ENCODE results near the gene EGFR.

Gene EGFR

GRCh38 chr7:55092975-55093373 lies 74.2 kb downstream of the EGFR start:
- Histone ChIP-seq H3K9ac (ENCODE audit: low read depth, low read length) (no peak overlapping the region), H3K36me3 (ENCODE audit: control insufficient read depth, insufficient read depth, low read length) (no peaks in the 10 kb centered on the region), H3K27me3 (ENCODE audit: control insufficient read depth, insufficient read depth, low read length) (no peaks in the 10 kb centered on the region), H3K4me1 (ENCODE audit: control insufficient read depth, insufficient read depth, low read length) (no peaks in the 10 kb centered on the region), H3K4me3 (ENCODE audit: low read depth, low read length) (no peak overlapping the region), H3K9me3 (ENCODE audit: control insufficient read depth, insufficient read depth, low read length) (no peaks in the 10 kb centered on the region)

- no peak overlapping the region for H3K9ac ChIP-seq (ENCODE audit: low read depth, low read length)
- no peaks in the 10 kb centered on the region for H3K9me3 ChIP-seq (ENCODE audit: control insufficient read depth, insufficient read depth, low read length)
- no peaks in the 10 kb centered on the region for H3K36me3 ChIP-seq (ENCODE audit: control insufficient read depth, insufficient read depth, low read length)
- no peaks in the 10 kb centered on the region for H3K27me3 ChIP-seq (ENCODE audit: control insufficient read depth, insufficient read depth, low read length)
- no peaks in the 10 kb centered on the region for H3K4me1 ChIP-seq (ENCODE audit: control insufficient read depth, insufficient read depth, low read length)
- H3K4me3 ChIP-seq (ENCODE audit: low read depth, low read length) = no peak overlapping the region
These were observed 74.9 kb downstream of the EGFR start for GRCh38 chr7:55093674-55094073.

- Histone ChIP-seq H3K27me3 (ENCODE audit: control insufficient read depth, insufficient read depth, low read length) (no peaks in the 10 kb centered on the region), H3K9ac (ENCODE audit: low read depth, low read length) (no peak overlapping the region), H3K4me1 (ENCODE audit: control insufficient read depth, insufficient read depth, low read length) (no peaks in the 10 kb centered on the region), H3K36me3 (ENCODE audit: control insufficient read depth, insufficient read depth, low read length) (no peaks in the 10 kb centered on the region), H3K4me3 (ENCODE audit: low read depth, low read length) (no peak overlapping the region), H3K9me3 (ENCODE audit: control insufficient read depth, insufficient read depth, low read length) (no peaks in the 10 kb centered on the region)
These were observed 75.4 kb downstream of the EGFR start for GRCh38 chr7:55094092-55094690.

GRCh38 chr7:55095672-55096071 lies 76.9 kb downstream of the EGFR start:
- H3K27me3 ChIP-seq (ENCODE audit: control insufficient read depth, insufficient read depth, low read length) = no peaks in the 10 kb centered on the region
- no peak overlapping the region for H3K9ac ChIP-seq (ENCODE audit: low read depth, low read length)
- H3K36me3 ChIP-seq (ENCODE audit: control insufficient read depth, insufficient read depth, low read length) = no peaks in the 10 kb centered on the region

GRCh38 chr7:55096323-55096722 lies 77.5 kb downstream of the EGFR start:
- H3K4me3 ChIP-seq (ENCODE audit: low read depth, low read length) = no peak overlapping the region
- no peaks in the 10 kb centered on the region for H3K9me3 ChIP-seq (ENCODE audit: control insufficient read depth, insufficient read depth, low read length)
- H3K4me1 ChIP-seq (ENCODE audit: control insufficient read depth, insufficient read depth, low read length) = no peaks in the 10 kb centered on the region
- H3K27me3 ChIP-seq (ENCODE audit: control insufficient read depth, insufficient read depth, low read length) = no peaks in the 10 kb centered on the region
- no peak overlapping the region for H3K9ac ChIP-seq (ENCODE audit: low read depth, low read length)
- H3K36me3 ChIP-seq (ENCODE audit: control insufficient read depth, insufficient read depth, low read length) = no peaks in the 10 kb centered on the region

More at GRCh38 chr7:55095672-55096071, 76.9 kb downstream of the EGFR start:
- Histone ChIP-seq H3K4me3 (ENCODE audit: low read depth, low read length) (no peak overlapping the region), H3K9me3 (ENCODE audit: control insufficient read depth, insufficient read depth, low read length) (no peaks in the 10 kb centered on the region), H3K4me1 (ENCODE audit: control insufficient read depth, insufficient read depth, low read length) (no peaks in the 10 kb centered on the region)

DNA sequence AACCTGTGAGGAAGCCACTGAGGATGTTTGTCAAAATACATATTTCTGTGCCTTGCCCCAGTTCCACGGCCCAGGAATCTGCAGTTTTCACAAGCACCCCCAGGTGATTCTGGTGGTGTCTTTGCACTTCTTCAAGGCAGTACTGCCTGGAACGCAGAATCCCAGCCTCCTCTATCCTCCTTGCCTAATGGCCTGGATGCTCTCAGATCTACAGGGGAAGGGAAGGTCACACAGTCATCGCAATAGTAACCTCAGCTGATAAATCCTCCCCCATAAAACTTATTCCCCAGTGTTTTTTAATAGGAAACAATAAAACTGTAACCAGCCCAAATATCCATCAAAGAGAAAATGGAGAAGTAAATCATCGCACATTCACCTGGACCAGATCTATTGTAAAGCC lies 78.3 kb downstream of the EGFR start:
- H3K9me3 ChIP-seq (ENCODE audit: control insufficient read depth, insufficient read depth, low read length) = no peaks in the 10 kb centered on the region
- no peaks in the 10 kb centered on the region for H3K27me3 ChIP-seq (ENCODE audit: control insufficient read depth, insufficient read depth, low read length)
- H3K9ac ChIP-seq (ENCODE audit: low read depth, low read length) = no peak overlapping the region
- no peaks in the 10 kb centered on the region for H3K4me1 ChIP-seq (ENCODE audit: control insufficient read depth, insufficient read depth, low read length)
- H3K4me3 ChIP-seq (ENCODE audit: low read depth, low read length) = no peak overlapping the region
- H3K36me3 ChIP-seq (ENCODE audit: control insufficient read depth, insufficient read depth, low read length) = no peaks in the 10 kb centered on the region

- H3K36me3 ChIP-seq (ENCODE audit: control insufficient read depth, insufficient read depth, low read length) = no peaks in the 10 kb centered on the region
- H3K9ac ChIP-seq (ENCODE audit: low read depth, low read length) = no peak overlapping the region
- H3K27me3 ChIP-seq (ENCODE audit: control insufficient read depth, insufficient read depth, low read length) = no peaks in the 10 kb centered on the region
- H3K9me3 ChIP-seq (ENCODE audit: control insufficient read depth, insufficient read depth, low read length) = no peaks in the 10 kb centered on the region
- H3K4me1 ChIP-seq (ENCODE audit: control insufficient read depth, insufficient read depth, low read length) = no peaks in the 10 kb centered on the region
- H3K4me3 ChIP-seq (ENCODE audit: low read depth, low read length) = no peak overlapping the region
These were observed 80.4 kb downstream of the EGFR start for GRCh38 chr7:55099066-55099820.

GRCh38 chr7:55099821-55100543 lies 81.2 kb downstream of the EGFR start:
- no peaks in the 10 kb centered on the region for H3K27me3 ChIP-seq (ENCODE audit: control insufficient read depth, insufficient read depth, low read length)
- no peaks in the 10 kb centered on the region for H3K4me1 ChIP-seq (ENCODE audit: control insufficient read depth, insufficient read depth, low read length)
- H3K4me3 ChIP-seq (ENCODE audit: low read depth, low read length) = no peak overlapping the region
- no peak overlapping the region for H3K9ac ChIP-seq (ENCODE audit: low read depth, low read length)
- no peaks in the 10 kb centered on the region for H3K9me3 ChIP-seq (ENCODE audit: control insufficient read depth, insufficient read depth, low read length)
- H3K36me3 ChIP-seq (ENCODE audit: control insufficient read depth, insufficient read depth, low read length) = no peaks in the 10 kb centered on the region

- no peaks in the 10 kb centered on the region for H3K9me3 ChIP-seq (ENCODE audit: control insufficient read depth, insufficient read depth, low read length)
- no peaks in the 10 kb centered on the region for H3K27me3 ChIP-seq (ENCODE audit: control insufficient read depth, insufficient read depth, low read length)
- H3K4me1 ChIP-seq (ENCODE audit: control insufficient read depth, insufficient read depth, low read length) = no peaks in the 10 kb centered on the region
- H3K9ac ChIP-seq (ENCODE audit: low read depth, low read length) = no peak overlapping the region
- H3K4me3 ChIP-seq (ENCODE audit: low read depth, low read length) = no peak overlapping the region
- no peaks in the 10 kb centered on the region for H3K36me3 ChIP-seq (ENCODE audit: control insufficient read depth, insufficient read depth, low read length)
These were observed 81.9 kb downstream of the EGFR start for GRCh38 chr7:55100544-55101327.

GRCh38 chr7:55101359-55101758 lies 82.5 kb downstream of the EGFR start:
- Histone ChIP-seq H3K27me3 (ENCODE audit: control insufficient read depth, insufficient read depth, low read length) (no peaks in the 10 kb centered on the region), H3K36me3 (ENCODE audit: control insufficient read depth, insufficient read depth, low read length) (no peaks in the 10 kb centered on the region), H3K9me3 (ENCODE audit: control insufficient read depth, insufficient read depth, low read length) (no peaks in the 10 kb centered on the region), H3K4me1 (ENCODE audit: control insufficient read depth, insufficient read depth, low read length) (no peaks in the 10 kb centered on the region), H3K4me3 (ENCODE audit: low read depth, low read length) (no peak overlapping the region), H3K9ac (ENCODE audit: low read depth, low read length) (no peak overlapping the region)

DNA sequence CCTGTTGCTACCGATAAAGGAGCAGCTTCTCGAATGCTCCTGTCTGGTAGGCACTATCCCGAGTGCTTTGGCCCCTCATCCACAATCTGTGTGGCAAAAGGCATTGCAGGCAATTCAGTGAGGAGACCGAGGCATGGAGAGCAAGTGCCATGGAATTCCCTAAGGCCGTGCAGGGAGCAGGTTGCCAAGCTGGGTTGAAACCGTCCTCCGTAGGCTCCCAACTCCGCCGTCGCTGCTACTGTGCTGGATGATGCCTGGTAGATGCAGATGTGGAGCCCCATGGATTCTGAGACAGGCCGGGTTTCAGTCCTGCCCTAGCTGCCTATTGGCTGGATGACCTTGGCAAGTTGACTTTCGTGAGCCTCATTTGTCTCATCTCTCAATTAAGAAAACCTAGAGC lies 85.3 kb downstream of the EGFR start:
- Histone ChIP-seq H3K9ac (ENCODE audit: low read depth, low read length) (no peak overlapping the region), H3K27me3 (ENCODE audit: control insufficient read depth, insufficient read depth, low read length) (no peaks in the 10 kb centered on the region), H3K4me1 (ENCODE audit: control insufficient read depth, insufficient read depth, low read length) (peaks cover 11% of the 10 kb centered on the region), H3K36me3 (ENCODE audit: control insufficient read depth, insufficient read depth, low read length) (no peaks in the 10 kb centered on the region), H3K4me3 (ENCODE audit: low read depth, low read length) (no peak overlapping the region), H3K9me3 (ENCODE audit: control insufficient read depth, insufficient read depth, low read length) (no peaks in the 10 kb centered on the region)
